ENCODE measurements around the gene ISYNA1.

Gene ISYNA1

DNA sequence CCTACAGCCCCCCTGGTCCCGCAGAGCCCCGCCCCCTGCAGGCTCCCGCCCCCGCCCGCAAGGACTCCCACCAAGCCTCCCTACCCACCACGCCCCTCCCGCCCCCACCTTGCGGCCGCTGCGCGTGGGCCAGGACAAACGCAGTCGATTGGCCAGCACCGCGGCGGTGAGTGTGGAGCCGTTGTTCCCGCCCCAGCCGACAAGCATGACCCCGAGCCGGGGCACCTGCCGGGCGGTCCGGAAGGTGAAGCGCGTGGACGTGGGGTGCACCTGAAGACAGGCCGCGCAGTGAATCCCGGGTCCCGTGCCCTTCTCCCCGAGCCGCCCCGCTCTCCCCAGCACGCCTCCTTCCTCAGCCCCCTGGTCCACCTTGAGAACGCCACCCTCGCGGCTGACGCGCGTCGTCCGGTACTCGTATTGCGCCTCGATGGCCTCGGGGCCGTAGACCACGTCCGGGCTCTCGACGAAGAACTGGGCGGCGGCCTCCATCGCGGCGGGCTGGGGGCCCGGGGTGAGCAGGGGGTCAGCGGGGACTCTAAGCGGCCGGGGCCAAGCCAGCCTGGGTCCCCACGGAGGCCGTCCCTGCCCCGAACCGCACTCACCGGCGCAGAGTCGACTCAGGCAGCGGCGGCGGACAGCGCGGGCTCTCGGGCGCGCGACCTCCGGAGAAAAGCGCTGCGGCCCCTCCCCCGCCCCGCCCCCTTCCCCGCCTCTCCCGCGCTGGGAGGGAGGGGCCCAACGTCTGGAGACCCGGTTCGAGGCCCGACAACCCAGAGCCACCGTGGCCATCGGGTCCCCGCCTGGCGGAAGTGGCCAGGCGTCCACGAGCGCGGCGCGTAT lies at the start of gene ISYNA1:
Gene ISYNA1, minus strand, starts transcription at position 643 of the 840 bp plus-strand sequence. Its CDS starts 154 bp downstream, at position 489.
- peak; percentile 54 for DNase-seq

- DNase-seq, result no peak
Measured at GRCh38 chr19:18486746-18487145, 48.8 kb upstream of the ISYNA1 start.

DNA sequence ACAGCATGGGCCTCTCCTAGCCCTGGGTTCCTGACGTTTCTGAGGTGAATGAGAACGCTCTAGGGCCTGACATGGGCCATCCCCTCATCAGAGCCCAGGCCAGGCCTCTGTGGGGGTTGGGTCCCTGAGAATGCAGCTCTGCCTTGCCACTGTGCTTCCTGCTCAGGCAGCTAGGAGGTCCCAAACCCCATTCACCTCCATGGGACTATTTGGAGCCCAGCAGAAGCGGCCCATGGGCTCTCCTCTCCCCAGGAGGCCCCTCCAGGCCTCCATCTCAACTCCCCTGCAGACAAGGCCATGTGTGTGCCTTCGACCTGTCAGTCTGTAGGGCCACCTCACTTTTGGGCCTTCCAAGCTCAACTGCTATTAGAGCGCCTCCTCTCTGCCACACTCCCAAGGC lies 47.1 kb upstream of the ISYNA1 start:
- no peak for DNase-seq

DNA sequence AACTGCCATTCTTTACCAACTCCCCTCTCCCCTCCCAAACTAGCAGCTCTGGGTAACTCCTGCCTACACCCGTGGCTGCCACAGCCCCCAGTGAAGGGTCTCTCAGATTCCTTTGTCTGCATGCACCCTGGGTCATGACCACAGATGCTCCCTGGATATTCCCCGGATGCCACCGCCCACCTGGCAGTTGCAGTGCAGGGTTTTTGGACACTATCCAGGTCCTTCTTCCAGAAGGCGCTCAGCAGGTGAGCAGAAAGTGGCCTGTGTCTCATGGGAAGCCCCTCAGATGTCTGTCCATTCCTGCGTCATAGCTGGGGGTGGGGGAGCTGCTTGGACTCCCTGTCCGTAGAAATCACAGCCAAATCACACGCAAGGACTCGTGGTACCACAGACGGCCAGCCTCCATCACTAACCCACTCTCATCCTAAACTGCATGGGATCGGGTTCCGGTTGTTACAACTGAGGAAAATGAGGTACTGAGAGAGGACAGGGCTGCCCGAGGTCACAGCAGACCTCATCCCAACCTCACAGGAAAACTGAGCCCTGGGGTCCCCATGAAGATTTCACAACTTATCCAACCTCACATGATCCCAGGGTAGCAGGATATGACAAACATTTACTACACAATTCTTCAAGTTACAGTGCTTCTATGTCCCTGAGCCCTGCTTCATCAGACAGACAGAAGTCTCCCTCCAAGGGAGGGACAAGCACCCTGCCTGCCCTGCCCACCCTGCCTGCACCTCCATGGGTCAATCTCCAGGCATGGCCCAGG lies 45.4 kb upstream of the ISYNA1 start:
- no peak for DNase-seq

DNA sequence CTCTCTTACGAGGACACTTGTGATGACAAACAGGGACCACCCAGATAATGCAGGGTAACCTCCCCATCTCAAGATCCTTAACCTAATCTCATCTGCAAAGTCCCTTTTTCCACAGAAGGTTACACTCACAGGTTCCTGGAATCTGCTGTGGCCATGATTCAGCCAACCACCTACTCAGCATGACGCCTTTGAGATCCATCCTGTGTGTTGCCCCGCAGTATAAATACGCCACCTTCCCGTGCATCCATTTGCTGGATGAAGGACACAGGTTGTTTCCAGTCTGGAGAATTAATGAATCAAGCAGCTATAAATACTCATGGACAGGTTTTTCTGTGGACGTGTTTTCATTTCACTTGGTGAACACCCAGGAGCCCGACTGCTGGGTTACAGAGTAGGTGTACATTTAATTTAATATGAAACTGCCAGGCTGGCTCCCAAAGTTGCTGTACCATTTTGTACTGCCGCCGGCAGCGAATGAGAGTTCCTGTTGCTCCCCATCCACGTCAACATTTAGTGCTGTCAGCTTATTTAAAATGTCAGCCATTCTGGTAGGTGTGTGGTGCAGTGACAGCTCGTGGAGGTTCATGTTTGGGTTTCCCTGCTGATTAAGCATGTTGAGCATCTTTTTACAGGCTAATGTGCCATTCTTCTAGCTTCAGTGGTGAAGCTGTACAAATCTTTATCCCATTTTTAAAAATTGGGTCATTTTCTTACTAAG lies 43.7 kb upstream of the ISYNA1 start:
- DNase-seq, result no peak

DNA sequence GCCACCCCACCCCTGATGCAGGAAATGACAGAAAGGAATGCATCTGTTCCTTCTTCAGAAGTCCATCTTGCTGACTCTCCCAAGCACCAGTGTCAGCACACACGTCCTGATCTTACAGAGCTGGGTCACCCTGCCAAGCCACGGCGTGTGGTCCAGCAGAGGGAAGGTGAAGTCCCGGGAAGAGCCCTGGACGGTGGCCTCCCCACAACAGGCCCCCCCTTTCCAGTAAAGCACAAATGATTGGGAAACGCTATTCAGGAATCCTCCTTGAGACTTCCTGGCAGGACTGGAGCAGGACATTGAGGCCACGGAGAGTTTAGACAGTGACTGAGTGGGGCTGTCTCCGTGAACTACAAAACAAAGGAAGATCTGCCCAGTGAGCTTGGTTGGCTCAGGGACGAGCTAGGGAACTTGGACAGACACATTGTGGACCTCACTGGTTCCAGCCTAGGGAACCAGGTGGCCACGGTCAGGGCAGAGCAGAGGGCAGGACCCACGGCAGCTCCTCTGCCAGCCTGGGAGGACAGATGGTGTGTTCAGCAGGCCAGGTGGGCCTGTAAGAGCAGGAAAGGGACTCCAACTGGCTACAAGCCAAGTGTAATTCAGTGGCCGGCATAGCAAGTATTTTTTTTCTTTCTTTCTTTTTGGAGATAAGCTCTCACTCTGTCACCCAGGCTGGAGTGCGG lies 42.2 kb upstream of the ISYNA1 start:
- no peak for DNase-seq

- DNase-seq, result peak; percentile 43
Measured at GRCh38 chr19:18478545-18479311, 40.8 kb upstream of the ISYNA1 start.

GRCh38 chr19:18477974-18478373 lies 40.0 kb upstream of the ISYNA1 start:
- DNase-seq, result no peak

- no peak for DNase-seq
Measured at GRCh38 chr19:18477042-18477779, 39.3 kb upstream of the ISYNA1 start.

DNA sequence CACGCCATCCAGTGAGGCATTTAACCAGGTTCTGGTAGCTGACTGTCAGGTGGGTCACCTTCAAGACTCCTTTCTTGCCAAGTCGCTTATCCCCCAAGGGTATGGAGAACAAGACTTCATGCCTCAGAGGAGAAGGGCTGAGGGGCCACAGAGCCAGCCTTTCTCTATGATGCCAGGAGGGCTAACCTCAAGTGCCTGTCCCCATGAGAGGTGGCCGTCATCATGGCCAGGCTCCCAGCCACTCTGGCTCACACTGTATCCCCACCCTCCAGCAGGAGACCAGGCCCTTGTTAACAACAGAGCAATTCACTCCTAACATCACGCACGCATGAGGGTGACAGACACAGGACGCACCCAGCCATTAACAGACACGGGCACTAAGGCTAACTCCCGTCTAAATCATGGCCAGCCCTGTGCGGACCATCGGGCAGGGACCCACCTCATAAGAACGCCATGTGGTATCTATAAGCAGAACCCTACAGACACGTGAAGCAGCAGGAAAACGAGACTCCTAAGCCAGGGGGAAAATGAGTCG lies 38.6 kb upstream of the ISYNA1 start:
- no peak for DNase-seq

GRCh38 chr19:18475762-18476331 lies 37.9 kb upstream of the ISYNA1 start:
- DNase-seq, result no peak

GRCh38 chr19:18475004-18475453 lies 37.1 kb upstream of the ISYNA1 start:
- DNase-seq, result no peak

DNA sequence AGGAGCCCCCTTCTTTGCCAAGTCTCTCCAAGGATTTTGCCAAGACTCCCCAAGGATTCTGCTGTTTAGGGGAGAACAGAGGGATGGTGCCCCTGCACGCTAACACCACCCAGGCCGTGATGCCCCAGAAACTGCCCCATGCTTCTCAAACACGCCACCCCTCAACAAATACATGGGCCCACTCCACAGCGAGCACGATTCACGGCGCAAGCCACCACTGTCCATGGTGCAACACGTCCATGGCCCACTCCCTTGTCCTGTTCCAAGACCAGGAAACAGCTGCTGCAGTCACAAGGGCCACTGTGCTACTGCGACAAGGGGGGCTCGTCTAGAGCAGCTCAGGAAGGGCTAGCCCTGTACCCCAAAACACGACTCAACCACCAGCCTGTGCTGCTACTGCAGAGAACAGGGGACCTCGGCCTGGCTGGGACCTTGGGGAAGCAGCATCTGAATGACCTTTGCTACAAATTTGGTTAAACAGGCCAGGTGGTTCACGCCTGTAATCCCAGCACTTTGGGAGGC lies 36.5 kb upstream of the ISYNA1 start:
- no peak for DNase-seq

DNA sequence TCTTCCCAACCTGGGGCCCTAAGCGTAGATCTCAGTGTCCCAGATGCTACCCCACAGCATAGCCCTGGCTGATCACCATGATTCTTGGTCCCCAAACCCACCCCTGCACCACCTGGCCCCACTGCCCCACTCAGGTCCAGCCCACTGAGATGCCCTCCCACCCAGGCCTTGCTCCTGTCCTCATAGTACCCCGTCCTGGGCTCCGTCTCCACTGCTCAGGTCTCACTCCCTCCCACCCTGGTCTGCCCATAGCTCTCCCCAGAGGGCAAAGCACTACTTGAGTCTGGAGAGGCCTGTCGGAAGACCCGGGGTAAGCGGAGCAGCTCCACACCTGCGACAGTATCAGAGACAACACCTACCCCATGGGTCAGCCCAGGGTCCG lies 35.8 kb upstream of the ISYNA1 start:
- DNase-seq, result no peak

DNA sequence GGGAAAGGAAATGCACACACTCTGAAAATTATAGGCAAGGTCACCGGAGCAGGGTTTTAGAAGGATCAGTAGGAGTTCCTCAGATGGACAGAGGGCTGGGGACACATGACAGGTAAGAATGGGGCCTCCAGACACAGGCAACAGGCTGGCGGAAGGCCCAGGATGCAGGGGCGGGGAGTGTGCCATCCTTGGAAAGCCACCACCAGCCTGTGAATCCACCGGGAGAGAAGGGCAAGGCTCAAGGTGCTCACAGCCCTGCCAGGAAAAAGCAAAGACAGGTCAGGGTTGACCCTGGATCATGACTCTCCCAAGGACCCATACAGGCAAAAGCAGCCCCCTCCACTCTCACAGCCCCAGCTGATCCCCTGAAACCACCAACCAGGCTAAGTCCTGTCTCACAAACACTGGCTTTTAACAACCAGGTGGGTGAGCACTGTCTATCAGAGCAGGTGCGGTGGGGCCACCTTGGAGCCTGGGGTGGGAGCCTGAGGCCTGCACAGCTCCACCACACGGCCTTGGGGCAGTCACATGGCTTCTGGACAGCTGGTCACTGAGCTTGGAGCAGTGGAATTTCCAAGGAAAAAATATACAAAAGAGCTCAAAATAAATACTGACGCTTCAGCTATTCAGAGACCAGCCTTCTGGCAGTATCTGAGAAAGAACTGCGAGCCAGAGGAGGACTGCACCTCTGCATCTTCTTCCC lies 35.2 kb upstream of the ISYNA1 start:
- no peak for DNase-seq

DNA sequence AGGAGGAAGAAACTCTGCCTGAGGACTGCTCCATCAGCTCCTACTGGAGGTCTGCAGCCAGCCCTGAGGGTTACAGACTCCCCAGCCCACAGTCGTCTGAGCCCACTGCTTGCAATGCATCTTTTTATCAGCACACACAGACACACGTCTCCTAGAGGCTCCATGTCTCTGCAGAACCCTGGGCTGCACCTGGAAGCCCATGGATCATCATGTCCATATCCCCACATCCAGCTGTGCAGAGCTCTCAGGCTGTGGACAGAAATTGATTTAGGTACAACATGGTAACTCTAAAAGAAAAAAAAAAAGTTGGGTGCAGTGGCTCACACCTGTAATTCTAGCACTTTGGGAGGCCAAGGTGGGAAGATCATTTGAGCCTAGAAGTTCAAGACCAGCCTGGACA lies 32.9 kb upstream of the ISYNA1 start:
- no peak for DNase-seq

GRCh38 chr19:18469069-18469846 lies 31.3 kb upstream of the ISYNA1 start:
- DNase-seq, result peak; percentile 60

DNA sequence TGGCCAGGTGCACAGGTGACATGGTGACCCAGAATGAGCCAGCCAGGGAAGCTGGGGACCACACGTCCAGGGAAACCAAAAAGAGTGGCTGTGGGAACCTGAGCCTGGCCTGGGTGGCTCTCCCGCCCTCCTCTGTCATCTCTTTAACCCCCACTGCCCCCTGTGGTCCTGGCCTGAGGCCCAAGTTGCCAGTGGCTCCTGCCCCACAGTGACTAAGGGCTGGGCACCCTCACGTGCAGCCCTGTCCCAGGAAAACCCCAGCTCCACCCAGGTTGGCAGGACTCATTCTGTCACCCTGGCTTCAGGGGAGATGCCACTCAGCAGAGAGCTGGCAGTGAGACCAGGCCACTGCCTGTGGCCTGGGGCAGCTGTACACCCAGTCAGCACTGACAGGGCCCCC lies 30.6 kb upstream of the ISYNA1 start:
- DNase-seq, result no peak

DNA sequence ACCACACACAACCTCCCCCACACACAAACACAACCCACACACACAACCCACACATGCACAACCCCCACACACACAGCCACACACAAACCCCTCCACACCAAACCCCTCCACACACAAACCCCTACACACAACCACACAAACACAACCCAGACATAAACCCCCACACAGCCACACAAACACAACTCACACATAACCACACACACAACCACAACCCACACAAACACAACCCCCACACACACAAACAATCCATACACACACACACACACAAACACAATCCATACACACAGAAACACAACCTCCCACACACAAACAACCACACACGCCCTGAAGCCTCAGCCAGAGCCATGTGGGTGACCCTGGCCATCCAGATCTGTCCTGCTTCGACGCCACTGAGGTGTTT lies 30.0 kb upstream of the ISYNA1 start:
- no peak for DNase-seq

Measured in activated gamma-delta T cell treated with Interleukin-2 at 50 U/mL for 16 hours (primary cell).